CD4-positive, alpha-beta T cell treated with Interleukin-15 for 1 hour (primary cell): ENCODE results near the gene PCSK6.
"Not testable (repeated sequence)": the region's sequence is repeated elsewhere in the genome, so short reads cannot be mapped to it uniquely, and the experiment has no call there.

ENCODE experiments used
- DNase-seq: peaks from one replicate; pipeline ENCODE4 v3.0.0-alpha.2; 2020

Gene PCSK6

DNA sequence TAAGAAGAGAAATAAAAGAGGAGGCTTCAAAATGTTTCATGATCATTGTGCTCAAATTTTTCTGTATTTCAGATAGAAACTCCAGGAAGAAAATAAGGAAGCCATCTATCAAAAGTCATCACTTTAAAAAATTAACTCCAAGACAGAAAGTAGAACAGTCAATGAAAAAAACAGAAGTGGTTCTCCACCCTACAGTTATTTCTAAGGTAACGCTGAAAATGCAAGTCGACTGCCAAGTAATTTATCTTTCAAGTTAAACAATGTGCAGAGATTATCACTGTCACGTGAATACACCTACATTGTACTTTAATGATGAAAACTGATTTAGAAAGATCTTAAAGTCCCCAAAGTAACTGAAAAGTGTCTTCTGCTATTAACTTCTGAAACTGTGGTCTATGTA is 115.9 kb downstream of the PCSK6 start:
- no peak for DNase-seq

DNA sequence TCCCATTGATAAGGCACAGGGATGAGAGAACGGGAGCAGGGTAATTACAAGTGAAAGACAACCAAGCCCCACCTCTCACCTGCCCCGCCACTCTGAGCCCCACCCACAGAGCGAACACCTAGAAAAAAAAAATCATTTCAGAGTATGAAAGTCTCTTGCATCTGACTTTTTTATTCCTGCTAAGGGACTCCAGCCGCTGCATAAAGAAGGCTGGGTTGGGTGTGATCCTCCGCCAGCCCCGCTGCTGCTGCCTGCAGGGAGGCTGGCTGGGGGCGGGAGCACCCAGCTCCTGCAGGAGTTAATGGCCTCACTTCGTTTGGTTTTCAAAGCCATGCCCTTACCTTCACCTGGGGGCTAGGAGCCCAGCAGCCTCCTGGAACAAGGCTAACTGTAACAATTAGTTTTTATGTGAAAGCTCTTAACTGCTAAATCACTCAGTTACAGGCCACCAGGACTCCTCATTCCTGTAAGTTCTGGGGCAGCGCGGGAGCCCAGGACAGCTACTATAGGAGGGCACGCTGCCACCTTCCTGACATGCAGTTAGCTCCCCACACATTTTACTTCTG is 116.5 kb downstream of the PCSK6 start:
- no peak for DNase-seq

DNA sequence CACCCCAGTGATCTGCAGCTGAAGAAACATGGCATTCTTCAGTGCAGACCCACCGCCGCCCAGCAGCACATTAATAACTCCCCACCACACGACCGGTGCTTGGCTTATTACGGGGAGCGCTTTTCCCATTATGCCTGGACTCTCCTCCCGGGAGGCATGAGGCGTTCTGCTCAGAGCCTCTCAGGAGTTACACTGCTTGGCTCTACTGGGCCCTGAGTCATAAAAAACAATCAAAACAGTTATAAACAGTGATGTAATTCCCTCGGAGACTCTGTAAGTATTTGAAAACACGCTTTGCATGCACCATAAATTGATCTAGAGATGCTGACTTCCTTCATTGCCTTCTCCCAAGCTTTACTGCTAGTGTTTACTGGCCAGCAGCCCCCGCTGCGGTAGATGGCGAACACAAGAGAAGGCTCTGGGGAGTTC is 117.3 kb downstream of the PCSK6 start:
- DNase-seq, result no peak

DNA sequence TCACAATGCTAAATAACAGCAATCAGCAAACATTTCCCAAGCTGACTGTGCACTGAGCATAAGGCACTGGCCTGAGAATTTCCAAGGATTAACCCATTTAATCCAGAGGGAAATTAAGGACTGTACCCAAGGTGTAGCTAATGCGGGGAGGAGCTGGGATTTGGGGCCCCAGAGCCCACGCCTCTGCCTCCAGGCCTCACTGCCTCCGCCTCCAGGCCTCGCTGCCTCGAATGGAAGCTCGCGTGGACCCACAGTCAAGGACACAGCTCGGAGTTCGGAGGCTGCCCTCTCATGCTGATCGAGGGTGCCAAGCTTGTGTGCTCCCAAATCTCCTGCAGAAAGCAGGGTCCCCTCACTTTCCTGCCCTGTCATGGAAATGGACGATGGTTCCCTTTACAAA is 118.0 kb downstream of the PCSK6 start:
- no peak for DNase-seq

DNA sequence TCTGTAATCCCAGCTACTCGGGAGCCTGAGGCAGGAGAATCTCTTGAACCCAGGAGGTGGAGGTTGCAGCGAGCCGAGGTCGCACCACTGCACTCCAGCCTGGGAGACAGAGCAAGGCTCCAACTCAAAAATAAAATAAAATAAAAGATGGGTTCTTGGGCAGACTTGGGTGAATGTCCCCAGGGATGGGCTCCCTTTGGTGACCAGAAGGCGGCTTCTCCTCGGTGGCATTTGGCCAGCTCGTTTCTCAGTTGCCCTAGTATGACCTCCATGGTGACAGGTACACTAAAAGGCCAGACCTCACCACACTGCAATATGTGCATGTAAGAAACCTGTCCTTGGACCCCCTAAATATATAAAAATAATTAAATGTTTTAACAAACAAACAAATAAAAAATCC is 118.4 kb downstream of the PCSK6 start:
- DNase-seq, result no peak

DNA sequence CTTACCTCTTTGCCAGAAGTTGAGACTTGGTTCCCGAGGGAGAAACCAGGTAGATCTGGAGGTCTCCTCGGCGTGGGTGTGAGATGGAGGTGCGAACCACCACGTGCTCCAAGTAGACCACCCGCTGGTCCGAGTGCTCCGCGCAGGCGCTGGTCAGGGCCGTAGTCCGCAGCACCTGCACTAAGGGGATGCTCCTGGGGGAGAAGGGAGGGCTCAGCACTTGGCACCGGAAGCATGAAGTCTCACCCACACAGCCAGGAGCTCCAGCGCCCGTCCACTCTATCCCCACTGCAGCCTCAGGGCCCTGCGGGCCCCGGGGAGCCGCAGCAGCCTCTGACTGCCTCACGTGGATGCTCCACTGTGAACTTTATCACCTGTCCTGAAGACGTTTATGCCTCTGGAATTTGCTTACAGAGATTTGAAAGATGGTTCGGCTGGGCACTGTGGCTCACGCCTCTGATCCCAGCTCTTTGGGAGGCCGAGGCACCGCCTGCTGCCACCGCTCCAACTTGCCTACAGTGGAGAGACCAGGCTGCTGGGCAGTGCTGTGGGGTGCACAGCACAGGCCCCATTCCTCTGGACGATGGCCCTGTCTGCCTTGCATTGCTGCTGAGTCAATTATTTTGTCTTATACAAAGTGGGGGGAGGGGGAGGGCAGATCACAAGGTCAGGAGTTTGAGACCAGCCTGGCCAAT is 119.0 kb downstream of the PCSK6 start:
- no peak for DNase-seq

DNA sequence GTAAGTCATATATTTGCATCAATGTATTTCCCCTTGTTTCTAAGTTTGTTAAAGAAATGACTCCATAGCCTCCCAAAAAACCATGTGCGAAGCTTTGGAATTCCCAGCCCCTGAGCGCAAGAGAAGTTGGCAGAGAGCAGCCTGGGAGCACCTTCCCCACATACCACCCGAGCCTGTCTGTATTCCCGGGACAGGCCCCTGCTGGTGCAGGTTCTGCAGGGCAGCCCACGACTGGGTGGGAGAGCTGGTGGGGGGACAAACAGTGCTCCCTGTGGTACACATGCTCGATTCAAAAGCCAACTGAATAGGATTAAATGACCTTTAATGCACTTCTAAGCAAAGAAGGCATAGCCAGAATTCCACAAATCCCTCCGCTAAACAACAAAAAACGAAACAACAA is 119.8 kb downstream of the PCSK6 start:
- DNase-seq, result no peak

DNA sequence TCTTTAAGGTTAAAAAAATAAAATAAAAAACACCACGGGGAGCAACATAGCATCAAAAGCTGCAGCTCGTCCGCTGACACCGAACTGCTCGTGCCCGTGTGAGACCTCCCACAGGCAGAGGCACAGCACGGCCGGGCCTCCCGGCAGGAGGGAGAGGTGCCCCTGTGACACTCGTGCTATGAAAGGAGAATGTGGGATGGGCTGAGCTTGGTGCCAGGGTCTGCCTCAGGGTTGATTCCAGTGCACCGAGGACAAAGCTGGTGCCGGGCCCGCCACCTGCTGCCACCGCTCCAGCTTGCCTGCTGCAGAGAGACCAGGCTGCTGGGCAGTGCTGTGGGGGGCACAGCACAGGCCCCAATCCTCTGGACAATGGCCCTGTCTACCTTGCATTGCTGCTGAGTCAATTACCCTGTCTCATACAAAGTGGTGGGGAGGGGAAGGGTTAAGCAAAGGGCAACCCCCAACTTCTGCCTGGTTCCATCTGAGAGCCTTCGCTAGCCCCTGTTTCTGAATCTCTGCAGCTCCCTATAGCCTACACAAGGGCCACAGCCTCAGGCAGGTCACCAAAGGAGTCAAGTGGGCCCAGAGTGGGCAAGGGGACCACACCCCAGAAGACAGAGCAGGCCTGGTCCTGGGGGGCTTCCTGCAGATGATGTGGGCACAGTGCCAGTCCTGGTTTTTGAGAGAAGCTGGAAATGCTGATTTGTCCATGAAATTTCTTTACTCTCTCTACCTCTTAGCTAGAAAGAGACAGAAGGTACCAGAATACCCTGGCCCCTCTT is 120.5 kb downstream of the PCSK6 start:
- DNase-seq, result no peak

DNA sequence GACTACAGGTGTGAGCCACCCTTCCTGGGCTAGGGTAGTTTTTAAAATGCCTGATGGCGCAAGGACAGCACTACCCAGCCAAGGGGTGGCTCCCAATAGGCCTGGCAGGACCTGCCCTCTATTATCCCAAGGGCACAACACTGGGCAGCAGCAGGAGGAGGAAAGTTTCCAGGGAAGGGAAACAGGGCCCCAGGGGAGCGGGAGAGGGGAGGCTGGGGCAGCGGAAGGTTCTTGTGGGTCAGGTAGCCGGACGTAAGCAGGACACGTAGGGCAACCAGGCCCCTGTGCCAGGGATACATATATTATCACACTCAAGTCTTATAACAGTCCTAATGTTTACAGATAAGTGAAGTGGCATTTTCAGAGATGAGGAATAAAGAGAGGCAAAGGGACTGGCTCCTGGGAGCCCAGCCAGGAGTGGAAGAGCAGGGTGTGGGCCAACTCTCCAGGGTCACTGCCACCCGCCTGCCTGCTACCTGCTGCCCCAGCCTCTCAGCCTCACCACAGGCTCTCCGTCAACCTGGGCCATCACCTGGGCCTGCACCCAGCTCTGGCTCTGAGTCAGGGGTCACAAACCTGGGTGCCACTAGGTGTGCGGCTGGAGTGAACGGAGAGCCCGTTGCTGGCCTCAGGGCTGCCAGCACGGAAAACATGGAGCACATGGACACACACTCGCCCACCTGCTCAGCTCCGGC is 121.3 kb downstream of the PCSK6 start:
- no peak for DNase-seq

DNA sequence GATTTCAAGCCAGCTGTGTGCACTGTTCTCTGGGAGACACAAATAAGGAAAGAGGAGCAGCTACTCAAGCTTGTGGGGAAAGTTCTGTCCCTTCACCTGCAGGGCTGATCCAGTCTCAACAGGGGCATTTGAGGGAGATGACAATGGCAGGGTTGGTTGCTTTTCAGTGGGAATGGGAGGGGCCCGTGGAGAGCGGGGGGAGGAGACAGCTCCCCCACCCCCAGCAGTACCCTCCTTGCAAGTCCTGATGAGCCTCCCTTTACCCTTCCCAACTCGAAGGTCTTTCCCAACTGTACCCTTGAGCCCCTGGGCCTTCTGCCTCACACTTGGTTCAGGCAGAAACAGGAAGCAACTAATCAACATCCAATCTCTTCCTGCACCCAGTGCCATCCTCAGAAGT is 122.7 kb downstream of the PCSK6 start:
- no peak for DNase-seq

DNA sequence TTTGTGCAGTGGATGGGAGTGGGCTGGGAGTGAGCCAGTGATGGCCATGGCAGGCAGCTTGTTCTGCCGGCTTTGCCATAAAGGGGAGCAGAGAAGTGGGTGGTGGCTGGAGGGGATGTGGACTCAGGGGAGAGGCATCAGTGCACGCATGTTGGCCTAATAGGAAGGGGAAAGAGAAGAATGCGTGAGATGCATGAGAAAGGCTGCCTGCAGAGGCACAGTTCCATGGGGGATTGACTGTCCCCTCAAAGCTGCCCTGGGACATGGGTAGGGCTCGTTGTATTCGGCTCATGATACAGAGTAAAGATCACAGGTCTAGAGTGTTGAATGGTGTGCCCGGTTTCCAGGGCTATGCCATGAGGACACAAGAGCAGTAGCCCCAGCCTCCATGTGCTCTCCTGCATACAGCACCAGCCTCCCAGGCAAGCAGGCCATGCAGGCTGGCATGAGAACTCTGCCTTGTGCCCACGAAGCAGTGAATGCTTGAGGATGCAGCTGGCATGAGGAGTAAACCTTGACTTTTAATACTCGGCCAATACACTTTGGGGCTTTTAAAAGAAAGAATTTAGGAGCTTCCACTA is 126.4 kb downstream of the PCSK6 start:
- no peak for DNase-seq

DNA sequence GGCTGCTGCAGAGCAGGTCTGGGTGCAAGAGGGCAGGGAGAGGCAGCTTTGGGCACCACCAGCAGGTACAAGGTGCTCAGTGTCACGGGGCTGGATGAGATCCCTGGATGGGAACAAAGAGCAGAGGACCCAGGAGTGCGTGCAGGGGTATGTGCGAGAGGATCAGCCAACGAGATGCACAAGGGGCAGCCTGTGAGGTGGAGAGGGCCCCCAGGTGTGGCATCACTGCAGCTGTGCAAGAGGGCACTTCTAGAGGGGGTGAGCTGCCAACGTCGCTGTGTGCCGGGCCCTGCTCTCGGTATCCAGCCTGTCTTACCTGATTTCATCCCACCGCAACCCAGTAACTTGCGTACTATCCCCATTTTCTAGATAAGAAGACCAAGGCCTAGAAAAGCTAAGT is 127.1 kb downstream of the PCSK6 start:
- DNase-seq, result no peak

DNA sequence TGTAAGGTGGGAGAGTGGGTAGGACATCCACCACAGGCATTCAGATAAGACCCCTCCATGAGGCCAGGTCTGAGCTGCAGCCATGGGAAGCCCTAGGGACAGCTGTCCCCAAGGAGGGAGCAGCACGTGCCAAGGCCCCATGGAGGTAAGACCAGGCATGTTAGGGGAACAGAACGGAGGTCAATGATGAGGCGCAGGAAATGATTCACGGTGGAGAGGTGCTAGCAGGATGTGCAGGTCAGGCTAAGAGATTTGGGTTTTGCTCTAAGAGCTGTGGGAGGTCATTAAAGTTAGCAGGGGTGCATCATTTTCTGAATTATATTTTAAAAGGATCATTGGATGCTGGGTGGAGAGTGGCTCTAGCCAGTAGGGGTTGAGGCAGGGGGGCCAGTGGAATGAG is 128.1 kb downstream of the PCSK6 start:
- DNase-seq, result no peak

DNA sequence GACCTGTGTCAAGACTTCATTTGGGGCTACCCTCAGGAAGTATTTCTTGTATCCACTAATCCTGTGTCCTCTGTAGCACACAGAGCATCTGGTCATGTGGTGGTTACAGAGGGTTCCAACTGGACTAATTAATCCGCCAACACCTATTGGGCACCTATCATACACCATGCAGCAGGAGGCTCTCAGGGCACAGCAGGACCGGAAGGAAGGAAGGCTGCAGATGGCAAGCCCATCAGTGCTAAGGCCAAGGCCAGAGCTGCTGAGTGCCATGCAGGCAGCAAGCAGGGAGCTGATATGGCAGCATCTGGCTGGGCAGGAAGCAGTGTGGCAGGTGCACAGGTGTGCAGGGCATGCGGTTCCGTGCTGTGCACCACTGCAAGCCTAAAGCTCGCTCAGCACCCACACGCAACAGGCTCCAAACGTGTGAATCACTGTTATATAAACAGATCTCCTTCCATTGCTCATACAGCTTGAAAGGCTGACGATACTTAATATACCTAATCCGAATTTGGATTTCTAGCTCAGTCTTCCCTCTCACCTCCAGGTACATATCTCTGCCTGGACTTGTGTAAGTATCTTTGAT is 130.1 kb downstream of the PCSK6 start:
- no peak for DNase-seq

DNA sequence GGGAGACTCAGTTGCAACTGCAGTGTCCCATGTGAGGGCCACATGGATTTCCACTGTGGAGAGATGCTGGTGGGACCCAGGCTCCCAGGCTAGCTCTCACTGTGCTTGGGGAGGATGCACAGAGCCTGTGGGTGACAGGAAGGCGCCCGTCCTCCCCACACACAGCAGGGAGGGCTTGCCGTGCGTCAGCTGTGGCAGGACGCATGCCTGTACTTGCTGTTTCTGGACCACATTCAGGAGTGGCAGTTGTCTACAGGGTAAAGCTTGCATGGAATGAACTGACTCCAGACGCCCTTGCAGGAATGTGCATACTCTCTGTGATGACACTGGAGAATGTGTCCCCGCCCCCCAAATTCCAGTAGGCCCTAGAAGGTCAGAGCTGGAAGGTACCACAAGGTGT is 130.6 kb downstream of the PCSK6 start:
- no peak for DNase-seq

DNA sequence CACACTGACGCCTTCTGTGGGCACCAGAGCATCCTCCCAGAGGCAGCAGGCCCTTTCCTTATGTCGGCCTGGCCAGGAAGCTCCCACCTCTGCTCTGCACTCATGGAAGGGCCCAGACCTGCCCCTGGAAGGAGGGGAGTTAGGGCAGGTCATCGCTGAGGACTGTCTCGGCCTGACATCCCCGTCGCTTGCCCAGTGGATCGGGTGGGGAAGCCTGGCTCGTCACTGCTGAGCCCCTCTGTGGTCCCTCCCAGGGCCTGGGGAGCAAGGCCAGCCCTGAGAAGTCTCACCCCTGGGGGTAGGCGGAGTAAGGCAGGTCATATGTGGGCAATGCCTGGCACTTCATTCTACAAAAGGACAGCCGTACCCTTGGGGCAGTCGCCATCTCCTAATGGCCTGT is 131.6 kb downstream of the PCSK6 start:
- no peak for DNase-seq

DNA sequence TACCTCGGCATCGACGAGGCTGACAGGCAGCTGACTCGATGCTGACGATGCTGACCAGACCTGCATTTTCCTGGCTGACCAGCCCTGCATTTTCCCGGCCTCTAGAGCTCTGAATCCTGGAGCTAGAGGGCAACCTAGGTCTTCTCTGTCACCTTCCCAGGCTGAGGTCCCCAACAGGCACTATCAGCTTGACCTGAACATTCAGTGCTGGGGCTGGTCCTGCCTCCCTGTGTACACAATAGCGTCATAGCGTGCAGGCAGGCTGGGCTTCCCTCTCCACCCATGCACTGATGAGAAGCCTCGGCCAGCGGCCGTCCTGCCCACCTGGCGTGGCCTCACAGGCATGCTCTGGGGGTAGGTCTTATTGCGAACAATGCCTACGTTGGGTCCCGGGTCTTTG is 132.2 kb downstream of the PCSK6 start:
- DNase-seq, result no peak

DNA sequence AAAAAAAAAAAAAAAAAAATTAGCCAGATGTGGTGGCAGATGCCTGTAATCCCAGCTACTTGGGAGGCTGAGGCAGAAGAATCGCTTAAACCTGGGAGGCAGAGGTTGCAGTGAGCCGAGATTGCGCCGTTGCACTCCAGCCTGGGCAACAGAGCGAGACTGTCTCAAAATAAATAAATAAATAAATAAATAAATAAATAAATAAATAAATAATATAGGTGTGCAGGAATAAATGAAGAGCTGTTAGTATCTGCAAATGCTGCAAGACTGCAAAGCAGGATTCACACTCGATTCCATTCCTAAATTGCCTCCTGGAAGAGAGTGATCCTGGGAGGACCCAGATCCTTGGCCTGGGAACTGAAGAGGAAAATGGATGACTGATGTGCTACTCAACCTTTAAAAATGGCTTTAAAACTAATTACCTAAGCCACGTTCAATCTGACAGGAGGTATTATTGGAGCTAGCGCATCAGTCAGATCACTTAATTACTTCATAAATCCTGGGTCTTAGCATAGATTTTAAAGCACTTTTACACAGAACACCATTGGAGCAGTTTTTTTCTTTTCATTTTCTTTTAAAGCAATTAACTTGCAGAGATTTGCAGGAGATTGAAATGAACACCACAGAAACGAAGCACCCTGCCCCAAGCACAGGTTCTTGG is 132.9 kb downstream of the PCSK6 start:
- DNase-seq, result not testable (repeated sequence)

DNA sequence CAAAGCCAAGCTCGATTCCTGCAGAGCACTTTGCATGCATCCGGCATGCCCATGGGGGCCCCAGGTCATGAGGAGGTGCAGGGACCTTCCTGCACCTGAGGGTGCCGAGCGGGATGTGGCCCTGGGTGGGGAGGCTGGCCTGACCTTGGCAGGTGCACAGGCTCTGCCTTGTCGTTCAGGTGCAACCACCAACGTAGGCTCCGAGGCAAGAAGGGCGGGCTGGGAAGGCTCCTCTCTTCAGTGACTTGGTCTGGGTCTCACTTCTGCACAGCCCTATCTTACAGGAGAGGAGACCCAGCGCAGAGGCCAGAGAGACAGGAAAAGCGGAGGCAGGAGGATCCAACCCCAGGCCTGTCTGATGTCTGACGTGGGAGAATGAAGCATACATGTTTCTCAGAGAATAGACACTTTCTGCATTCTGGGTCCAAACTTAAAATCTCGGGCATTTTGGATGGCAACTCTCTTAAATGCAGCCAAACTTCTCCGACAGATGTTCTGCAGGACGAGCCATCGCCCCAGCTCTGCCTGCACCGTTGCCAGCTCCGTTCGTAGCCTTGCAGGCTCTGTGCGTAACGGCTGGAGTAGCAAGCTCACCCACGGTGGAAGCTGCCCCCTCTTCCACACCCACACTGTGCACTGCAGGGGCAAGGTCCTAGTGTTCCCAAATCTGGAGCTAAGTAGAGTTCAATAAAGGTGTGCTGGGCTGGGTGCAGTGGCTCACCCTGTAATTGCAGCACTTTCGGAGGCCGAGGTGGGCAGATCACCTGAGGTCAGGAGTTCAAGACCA is 133.6 kb downstream of the PCSK6 start:
- DNase-seq, result no peak

DNA sequence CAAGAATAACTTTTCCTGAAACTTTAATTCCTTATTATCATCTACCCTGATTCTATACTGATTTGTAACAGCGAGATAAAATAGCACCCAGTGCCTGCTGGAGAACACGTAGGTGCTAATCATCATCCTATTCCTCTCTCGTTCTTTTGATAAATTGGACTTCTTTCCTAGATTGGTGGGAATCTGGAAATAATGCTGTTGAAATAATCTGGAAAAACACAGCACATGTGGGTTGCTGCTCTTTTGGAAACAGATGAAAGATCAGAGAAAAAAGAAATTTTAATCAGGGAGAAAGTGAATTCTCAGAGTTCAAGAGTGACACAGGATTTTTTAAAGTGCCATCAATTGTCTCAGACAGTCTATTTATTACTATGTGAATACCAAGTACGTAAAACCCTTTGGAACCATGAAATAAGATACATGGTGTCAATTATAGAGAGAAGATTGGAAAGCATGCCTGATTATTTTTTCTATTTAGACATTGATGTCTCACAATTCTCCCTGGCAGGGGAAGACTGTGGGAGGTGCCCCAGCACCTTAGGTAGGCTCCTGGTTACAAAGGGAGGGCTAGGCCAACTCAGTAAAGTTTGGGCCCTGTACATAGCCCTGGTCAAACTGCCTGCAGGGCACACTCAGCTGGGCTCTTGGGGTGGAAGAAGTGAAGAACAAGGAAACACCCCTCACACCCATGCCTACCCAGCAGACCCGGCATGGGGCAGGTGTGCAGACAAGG is 134.4 kb downstream of the PCSK6 start:
- DNase-seq, result no peak

DNA sequence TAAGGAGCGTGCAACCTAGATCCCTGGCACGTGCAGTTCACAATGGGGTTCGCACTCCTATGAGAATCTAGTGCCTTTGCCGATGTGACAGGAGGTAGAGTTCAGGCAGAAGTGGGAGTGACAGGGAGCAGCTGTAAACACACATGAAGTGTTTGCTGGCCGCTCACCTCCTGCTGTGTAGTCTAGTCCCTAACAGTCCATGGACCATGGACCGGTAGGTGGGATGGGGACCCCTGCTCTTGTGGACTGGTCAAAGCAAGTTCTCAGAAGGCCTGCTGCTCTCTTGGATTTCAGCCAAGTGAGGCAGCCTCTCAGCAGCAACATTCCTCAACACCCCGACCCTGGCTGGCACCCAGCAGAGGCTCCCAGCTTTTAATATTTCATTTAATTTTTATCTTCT is 136.3 kb downstream of the PCSK6 start:
- no peak for DNase-seq
